ENCODE results near the gene LGALS3BP.
A peak's percentile ranks its signal among the peaks of the same experiment; 100 is the strongest.

The LGALS3BP gene

DNA sequence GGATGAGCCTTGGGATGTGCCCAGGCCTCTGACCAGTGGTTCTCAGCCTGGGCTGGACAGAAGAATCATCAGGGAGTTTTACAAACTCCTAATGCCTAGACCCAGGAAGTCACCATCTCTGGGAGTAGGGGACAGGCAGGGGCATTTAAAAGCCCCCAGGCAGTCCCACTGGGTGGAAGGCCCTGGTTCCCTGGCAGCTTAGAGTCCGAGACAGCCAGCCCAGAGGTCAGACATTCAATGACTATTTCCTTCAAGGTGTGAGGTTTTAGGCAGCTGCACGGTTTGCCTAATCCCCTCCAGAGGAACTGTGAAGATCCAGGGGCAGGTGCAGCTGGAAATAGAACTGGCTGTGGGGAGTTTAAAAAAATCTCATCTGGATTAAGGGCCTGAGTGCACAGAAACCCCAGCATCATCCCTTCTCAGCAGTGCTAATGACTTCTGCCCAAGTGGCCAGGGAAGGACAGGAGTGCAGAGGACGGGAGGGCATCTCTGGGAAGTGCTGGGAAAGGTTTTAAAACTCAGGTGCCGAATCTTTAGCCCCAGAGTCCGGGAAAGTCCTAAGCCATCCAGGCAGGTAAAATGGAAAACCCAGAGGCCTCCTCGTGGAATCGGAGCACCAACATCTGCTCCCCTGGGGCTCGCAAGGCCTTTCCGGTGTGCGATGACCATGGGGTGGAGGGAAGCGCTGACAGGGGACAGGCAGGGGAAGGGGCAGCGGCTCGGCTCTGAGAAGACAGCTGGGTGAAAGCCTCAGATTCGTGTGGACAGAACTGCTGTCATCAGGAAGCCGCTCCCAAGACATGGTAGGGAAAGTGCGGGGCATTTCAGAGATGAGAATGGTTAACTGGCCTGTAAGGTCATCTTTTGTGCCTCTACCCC, 1.5 kb upstream of the LGALS3BP start:
- DNase-seq (ENCODE audit: low read depth in 2 of 2) = no peak

DNA sequence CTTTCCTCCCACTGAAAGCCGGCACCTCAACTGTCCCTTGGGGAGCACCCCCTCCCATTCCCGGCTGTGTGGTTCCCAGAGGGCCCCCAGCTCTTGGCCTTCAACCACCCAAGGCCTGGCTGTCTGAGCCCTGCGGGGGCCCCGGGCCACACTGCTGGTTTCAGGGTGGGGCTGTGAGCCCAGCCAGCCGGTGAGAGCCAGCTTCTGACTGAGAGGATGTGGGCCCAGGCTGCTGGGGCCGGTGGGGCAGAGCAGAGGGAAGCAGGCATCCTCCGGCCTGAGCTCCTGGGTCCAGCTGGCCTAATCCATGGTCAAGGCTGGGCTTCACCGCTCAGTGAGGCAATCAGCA, 875 bp upstream of the LGALS3BP start:
- no peak for DNase-seq (ENCODE audit: low read depth in 2 of 2)

DNA sequence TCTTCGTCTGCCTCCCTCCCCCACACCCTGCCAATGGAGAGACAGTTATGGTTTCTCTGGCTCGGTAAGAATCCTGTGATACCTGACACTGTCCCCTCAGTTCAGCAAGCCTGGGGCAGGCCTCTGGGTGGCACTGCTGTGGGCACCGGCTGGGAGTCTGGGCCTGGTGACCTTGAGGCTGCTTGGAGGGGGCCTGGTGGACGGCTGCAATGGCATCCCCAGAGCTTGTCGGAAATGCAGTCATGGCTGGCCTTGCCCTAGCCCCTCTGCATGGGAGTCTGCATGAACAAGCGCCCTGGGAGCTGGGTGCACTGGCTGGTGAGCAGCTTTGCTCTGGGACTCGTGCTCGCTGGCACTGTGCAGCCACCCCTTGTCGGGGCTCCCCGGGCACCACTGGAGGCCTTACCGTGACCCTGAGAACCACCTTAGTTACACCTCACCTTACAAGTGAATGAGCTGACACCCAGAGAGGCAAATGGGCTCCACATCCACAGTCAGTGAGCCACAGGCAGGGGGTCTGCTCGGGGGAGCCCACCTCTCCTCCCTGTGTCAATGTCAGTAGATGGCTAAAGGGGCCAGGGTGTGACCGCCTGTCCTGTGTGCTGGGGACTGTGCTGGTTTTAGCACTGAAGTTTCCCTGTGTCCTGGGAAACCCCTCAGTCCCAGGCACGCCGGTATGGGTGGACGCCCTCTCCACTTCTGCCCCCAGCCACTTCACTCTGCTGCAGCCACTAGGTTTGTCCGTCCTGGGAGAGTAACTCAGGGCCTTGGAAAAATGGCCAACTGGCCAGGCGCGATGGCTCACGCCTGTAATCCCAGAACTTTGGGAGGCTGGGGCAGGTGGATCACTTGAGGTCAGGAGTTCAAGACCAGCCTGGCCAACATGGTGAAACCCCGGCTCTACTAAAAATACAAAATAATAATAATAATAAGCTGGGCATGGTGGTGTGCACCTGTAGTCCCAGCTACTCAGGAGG, 1.4 kb downstream of the LGALS3BP start:
- DNase-seq (ENCODE audit: low read depth in 2 of 2) = no peak

DNA sequence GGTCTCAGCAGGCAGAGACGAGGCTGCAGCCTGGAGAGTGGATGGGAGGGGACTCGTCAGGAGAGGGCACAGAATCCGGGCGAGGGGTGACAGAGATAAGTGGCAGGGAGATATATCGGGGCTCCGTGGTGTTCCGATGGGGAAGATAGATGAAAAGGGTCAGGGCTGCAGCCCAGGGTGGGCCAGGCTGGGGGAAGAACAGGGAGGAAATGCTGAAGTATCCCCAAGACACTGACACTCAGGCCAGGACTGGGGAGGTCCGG, 2.1 kb downstream of the LGALS3BP start:
- DNase-seq (ENCODE audit: low read depth in 2 of 2) = no peak

DNA sequence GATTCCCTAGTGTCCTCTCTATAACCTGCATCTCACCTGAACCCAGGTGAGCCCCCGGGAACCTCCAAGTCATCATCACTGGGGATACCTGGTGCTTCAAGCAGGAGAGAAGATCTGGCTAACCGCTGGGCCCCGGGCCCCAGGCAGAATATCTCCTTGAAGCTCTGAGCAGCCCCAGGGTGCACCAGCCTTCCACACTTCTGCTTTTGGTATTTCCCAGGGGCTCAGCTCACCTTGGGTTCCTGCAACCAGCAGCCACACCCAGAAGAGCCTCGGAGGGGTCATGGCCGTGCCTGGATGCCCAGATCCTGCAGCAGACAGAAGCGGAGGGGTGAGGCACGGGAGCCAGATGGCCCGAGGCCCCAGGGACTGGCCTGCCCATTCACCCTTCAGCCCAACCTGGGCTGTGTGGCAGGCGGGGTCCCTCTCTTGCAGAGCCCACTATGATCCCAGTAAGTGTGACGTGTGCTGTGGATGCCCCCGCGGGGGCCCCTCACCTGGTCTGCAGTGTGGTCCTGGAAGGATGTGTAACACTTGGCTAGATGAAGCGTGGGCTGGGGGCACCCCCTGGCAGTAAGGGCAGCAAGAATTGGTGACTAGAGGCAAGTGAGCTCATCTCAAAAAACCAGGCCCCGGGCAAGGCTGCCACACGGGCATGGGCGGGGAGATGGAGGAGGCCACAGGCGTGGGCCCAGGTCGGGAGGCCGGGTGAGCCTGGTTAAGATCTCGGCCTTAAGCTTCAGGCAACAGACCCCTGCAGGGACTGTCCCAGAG, 2.6 kb downstream of the LGALS3BP start:
- DNase-seq (ENCODE audit: low read depth in 2 of 2) = no peak

DNA sequence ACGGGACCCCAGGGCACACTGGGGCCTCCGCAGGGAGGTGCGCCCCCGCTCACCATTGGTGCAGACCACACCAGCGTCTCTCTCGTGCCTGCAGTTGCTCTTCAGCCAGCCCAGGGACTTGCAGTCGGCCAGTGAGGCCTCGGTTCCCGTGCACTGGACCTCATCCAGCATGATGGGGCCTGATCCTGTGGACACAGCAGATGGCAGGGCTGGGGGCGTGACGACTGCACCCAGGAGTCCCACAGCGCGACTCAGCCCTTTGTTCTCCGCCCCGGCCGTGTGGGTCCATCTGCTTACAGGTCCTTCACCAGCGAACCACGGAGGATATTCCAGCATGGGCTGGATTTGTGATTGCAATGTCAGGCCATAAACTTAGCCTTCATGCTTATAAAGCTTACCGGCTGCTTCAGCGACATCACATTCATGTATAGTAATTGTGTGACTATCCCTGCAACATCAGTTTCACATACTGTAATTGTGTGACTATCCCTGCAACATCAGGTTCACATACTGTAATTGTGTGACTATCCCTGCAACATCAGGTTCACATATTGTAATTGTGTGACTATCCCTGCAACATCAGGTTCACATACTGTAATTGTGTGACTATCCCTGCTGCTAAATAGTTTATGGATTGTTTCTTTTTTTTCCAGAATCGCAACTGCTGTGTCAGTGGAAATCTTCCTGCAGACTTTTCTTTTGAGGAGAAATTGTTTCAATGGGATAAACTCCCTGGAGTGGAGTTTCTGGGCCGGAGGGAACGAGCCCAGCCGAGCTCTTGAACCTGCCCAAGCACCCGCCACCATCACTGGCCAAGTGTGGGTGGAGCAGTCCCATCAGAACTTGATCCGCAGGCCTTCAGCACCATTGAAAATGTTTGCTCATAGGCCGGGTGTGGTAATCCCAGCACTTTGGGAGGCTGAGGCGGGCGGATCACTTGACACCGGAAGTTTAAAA, 4.8 kb downstream of the LGALS3BP start:
- no peak for DNase-seq (ENCODE audit: low read depth in 2 of 2)

DNA sequence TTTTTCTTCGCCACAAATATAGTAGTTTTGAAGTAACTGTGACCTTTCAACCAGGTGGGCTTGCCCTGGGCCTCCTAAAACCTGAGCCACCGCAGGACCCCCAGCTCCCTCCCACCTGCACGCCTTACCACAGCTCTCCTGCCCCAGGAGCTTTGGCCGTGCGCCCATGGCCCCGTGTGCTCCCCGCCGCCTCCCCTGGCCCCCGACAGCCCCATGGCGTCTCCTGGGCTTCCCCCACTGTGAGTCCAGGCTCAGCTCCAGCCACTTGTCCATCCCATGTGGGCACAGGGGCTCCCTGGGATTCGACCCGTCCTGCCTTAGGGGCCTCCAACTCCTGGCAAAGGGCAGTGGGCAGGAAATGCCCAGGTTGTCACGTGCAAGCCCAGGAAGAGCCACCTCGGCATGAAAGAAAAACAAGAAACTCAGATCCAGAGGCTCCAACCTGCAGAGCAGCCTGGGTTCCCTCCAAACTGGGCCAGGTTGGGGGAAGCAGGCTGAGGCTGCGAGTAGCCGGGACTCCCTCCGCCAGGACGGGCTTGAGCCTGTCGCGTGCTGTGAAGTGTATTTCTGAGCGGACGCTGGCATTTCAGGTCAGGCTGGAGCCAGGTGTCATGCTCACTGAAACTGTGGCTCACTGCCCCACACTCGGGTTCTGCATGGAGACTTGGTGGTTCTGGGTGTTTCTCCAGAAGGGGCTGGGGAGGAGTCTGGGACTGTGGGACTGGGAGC, 5.8 kb downstream of the LGALS3BP start:
- no peak for DNase-seq (ENCODE audit: low read depth in 2 of 2)

DNA sequence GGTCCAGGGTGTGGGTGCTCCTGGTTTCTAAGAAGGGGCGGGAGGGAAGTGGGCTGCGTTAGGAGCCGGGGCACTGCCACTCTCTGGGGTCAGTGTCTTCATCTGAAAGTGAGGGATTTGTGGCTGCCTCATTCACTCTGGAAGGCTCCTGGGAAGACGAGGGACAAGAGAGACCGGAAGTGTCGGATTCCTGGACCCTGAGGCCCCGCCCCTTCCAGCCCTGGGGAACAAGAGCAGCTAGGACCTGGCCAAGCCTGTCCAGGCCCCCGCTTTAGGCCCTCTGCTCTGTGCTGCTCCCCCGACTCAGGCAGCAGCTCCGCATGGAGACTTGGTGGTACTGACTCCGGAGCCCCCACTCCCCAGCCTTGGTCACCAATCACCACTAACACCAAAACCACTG, 6.5 kb downstream of the LGALS3BP start:
- DNase-seq (ENCODE audit: low read depth in 2 of 2) = no peak

DNA sequence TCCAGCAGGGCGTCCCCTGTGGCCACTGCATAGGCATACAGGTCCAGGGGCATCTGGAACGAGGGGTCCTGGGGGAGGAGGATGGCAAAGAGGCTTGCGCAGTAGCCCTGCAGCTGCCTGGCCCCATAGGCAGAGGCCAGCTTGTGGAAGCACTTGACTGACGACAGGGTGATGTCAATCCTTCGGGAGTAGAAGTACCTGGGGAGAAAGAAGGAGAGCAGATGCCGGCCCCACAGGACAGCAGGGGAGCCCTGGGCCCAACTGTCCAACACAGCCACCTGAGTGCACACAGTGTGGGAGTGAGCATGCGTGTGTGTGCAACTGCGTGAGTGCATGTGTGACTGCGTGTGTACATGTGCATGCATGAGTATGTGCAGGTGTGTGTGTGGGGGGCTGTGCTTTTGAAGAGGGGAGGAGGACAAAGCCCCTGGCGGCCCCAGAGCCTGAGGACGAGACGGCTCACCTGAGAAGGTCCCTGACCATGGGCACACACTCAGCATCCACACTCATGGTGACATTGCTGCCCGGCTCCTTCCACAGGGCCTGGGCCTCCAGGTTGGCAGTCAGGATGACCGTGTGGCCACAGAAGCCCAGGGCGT, 7.1 kb downstream of the LGALS3BP start:
- no peak for DNase-seq (ENCODE audit: low read depth in 2 of 2)

DNA sequence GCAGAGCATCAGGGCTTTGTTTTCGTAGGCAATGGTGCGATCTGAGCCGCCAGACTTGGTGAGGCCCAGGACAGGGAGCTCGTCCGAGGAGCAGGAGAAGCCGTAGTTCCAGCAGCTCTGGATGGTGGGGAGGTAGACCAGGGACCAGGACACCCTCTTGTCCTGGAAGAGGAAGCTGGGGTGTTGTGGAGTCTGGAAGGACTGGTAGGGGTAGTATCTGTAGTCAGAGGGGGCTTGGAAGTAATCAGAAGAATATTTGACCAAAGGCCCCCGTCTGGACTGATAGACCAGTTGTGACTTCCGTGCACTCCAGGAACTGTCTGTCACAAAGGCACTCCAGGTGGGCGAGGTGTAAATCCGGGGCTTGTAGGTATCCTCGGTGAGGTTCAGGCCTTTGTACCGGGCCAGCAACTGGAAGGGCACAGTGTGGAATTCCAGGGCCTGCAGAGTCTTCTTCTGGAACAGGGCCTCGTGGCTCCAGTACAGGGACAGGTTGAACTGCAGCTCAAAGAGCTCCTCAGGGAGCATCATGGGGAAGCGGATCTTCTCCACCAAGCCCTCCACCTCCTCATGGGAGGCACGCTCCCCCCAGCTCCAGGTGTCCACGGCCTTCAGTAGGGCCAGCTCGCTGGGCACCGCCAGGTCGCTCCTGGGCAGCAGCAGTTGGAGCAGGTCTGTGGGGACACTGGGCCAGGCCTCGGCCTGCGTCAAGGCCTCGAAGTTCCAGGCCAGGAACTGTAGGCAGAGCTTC, 7.8 kb downstream of the LGALS3BP start:
- no peak for DNase-seq (ENCODE audit: low read depth in 2 of 2)

DNA sequence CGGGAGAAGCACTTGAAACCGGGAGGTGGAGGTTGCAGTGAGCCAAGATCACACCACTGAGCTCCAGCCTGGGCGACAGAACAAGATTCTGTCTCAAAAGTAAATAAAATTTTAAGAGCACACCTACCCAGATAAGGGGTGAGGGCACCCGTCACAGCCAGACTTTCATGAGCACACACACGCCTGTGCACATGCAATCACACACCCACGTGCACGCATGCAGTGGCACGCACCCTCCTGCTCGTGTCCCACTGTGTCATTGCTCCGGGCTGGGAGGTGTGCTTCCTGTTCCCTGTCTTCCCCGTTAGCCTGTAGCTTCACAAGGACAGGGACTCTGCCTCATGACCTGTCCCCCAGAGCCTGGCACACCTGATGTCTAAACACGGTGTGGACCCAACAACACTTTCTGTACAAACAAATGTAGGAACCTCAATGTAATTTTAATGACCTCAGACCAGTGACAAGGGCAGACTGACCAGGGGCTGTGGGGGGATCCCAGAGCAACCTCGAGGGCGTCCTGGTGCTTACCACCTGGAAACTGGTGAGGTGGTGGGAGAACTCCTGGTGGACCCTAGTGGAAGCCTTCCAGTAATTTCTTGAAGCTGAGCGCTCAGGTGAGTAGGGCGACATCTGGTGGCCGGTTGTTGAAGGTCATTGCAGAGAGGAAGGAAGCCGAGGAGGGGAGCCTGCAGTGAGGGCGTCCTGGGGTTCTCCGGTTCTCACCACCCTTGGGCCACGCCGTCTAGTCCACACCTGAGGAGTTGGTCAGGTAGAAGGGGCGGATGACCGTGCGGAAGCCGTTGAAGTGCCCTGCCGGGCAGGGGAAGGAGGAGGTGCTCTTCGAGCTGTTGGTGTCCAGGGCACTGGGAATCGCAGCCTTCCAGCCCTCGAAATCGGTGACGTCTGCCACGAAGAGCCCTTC, 8.6 kb downstream of the LGALS3BP start:
- peak; percentile 61 to 71 for DNase-seq (ENCODE audit: low read depth in 2 of 2)

DNA sequence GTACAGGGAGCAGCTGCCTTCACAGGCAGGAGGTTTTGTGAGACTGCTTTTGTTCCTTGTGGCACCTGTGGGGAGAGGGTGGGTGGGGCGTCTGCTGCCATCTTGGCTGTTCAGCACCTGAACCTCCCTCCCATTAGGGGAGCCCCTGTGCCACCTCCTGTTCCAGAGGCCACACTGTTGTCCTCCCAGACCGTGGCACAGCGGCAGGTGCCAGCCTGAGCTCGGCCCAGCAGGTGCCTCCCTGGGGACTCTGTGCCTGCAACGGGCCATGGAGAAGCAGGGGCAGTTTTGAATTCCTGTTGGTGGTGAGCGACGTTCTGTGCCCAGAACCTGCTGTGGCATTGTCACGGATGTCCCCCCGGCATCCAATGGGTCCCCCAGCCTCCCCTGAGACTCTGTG, 9.9 kb downstream of the LGALS3BP start:
- DNase-seq (ENCODE audit: low read depth in 2 of 2) = no peak

DNA sequence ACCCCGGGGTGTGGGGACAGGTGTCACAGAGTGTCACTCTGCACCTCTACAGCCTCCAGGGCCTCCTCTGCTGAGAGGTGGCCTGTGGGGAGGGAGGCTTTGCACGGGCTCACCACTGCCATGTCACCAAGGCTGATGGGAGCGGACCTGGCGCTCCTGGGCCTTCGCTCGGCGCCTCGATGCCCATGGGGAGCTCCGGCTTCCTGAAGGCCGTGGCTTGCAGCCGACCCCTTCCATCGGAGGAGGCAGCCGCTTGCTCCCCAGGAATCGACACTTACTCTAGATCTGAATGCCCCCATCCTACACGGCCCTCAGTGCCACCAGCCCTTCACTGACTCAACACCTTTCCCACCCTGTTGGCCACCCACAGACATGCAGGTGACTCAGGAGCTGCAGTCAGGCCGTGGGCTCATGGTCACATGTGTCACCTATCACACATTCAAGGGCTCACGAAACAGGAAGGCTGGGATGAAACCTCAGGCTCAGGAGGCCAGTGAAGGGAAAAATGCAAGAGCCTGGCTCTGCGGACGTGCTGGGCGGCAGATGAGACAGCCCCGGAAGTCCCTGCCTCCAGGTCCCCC, 11.9 kb downstream of the LGALS3BP start:
- no peak for DNase-seq (ENCODE audit: low read depth in 2 of 2)

DNA sequence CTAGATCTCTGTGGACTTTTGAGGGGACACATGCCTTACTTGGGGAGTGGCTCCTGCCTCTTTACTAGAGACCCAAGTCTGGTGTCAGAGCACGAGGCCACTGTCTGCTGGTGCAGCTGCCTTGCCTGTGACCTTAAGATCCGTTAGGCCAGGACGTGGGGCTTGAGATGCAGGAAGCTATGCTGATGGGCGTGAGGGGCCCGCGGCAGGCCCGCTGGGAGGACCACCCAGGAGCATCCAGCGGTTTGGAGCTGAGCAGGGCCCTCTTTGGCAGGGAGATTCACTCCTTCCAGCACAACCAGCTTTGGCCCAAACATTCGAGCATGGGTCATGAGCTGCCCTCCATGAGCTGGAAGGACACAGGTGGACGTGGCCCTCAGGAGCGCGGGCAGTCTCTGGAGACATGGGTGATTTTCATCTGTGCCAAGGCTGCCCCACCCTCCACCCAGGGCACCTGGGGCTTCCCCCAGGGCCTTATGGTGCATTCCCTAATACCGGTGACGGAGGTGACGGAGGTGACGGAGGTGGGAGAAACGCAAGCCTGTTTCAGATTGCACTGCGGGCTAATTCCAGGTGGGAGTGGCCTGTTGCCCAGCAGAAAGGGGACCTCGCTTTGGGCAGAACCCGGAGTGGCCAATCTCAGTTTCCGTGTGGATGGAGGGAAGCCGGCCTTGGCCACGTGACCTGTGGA, 12.7 kb downstream of the LGALS3BP start:
- no peak for DNase-seq (ENCODE audit: low read depth in 2 of 2)

DNA sequence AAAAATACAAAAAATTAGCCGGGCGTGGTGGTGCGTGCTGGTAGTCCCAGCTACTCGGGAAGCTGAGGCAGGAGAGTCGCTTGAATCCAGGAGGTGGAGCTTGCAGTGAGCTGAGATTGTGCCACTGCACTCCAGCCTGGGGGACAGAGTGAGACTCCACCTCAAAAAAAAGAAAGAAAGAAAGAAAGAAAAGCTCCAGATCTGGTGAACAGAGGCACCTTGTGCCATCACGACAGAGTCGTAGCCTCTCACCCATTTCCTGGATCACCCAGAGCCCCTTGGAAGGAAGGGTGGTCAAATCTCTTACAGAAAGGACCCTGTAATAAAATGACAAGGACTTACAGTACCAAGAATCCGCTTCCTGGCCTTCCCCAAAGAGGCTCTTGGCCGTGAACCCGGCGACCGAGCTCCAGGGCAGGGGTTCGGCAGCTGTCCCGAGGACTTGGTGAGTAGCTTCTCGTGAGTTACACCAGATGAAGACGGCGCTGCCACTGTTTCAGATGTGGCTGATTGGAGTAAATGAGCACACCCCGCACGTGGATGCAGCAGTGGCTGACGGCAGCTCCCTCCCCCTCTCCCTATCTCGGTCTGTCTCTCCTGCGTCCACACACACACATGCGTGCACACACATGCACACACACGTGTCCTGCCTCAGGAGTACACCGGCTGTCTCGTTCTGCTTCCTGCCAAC, 13.5 kb downstream of the LGALS3BP start:
- no peak for DNase-seq (ENCODE audit: low read depth in 2 of 2)

DNA sequence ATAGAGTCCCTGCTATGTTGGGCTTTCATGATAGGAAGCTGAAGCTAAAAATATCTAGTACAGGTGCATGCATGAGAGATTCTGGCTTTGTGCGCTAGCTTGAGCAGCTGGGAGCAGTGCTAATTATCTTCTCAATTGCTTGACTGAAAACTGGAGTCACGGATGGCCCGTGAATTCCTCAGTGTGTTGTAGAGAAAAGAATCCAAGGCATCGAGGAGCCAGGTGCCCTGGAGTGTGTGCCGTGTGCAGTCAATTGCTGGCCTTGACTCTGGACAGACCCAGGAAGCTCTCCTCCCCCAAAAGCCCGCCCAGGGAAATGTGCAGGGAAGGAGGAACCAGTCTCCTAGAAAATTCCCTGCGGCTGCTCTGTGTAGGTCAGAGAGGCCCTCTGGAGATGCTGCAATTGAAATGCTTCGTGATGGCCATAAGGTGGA, 14.2 kb downstream of the LGALS3BP start:
- DNase-seq (ENCODE audit: low read depth in 2 of 2) = no peak

DNA sequence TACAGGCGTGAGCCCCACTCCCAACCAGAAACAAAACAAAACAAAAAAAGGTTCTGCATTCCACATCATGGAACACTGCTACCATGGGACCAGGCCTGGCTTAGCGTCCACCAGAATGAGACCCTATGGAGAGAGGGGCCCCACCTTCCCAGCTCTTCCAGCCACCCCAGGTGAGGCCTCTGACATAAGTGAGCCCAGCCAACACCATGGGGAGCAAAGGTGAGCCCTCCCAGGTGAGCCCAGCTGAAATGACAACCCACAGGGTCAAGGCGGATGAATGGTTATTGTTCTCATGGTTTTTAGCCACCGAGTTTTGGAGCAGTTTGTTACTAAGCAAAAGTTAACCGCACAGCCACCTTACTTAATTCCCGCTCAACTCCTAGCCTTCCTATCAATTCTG, 16.3 kb downstream of the LGALS3BP start:
- no peak for DNase-seq (ENCODE audit: low read depth in 2 of 2)
